M059J (cell line): Measurements from ENCODE around the gene OTOP3. TPM values are rescaled to one million over a fixed set of nuclear protein-coding genes. Genes with fewer than 3 reads are reported as not detected.
A peak's percentile ranks its signal among the peaks of the same experiment; 100 is the strongest.

Source experiments
- DNase-seq: peaks from one replicate; pipeline ENCODE4 v3.0.0-alpha.2; 2012; ENCODE audit warnings: low read depth
- total RNA-seq: library from RNA; depleted of rRNA; stranded (reverse); fragments of >200 nt; shearing (Covaris generic); gene quantifications from 2 replicates; pipeline ENCODE4 v1.2.3, GENCODE V29; 2014

OTOP3 gene
- total RNA-seq, 1 experiment from 2014 or later = not detected

DNA sequence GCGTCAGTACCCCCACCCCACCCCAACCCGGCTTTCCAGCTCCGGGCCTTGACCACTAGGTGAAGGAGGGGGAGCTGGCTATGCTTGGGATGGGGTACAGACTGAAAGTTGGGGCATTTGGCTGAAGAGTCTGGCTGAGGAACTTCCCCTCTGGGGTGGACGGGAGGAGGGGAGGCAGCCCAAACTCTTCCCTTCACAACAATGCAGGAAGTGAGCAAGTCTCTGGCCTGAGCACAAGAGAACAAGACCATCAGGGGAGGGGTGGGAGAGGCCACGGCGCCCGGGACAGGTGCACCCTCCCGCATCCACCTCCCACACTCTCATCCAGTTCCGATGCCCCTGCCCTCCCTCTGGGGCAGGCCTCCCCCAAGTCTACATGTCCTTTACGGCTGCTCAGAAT lies 18.3 kb upstream of the OTOP3 start:
- no peak for DNase-seq

DNA sequence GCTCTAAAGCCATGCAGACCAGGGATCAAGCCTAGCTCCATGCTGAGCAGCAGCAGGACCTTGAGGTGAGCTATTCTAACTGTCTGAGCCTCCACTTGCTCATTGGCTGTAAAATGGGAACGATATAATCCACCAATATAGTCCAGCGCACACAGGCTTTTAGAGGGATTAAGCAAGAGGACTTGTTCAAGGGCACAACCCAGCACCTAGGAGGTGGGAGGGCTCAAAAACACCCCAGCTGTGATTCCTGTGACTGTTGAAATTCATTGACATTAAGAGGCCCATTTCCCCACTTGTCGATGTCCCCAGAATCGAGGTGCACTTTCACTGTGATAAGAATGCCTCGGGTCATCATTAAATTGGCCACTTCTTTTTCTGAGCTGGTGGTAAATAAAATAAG lies 16.8 kb upstream of the OTOP3 start:
- DNase-seq = no peak

DNA sequence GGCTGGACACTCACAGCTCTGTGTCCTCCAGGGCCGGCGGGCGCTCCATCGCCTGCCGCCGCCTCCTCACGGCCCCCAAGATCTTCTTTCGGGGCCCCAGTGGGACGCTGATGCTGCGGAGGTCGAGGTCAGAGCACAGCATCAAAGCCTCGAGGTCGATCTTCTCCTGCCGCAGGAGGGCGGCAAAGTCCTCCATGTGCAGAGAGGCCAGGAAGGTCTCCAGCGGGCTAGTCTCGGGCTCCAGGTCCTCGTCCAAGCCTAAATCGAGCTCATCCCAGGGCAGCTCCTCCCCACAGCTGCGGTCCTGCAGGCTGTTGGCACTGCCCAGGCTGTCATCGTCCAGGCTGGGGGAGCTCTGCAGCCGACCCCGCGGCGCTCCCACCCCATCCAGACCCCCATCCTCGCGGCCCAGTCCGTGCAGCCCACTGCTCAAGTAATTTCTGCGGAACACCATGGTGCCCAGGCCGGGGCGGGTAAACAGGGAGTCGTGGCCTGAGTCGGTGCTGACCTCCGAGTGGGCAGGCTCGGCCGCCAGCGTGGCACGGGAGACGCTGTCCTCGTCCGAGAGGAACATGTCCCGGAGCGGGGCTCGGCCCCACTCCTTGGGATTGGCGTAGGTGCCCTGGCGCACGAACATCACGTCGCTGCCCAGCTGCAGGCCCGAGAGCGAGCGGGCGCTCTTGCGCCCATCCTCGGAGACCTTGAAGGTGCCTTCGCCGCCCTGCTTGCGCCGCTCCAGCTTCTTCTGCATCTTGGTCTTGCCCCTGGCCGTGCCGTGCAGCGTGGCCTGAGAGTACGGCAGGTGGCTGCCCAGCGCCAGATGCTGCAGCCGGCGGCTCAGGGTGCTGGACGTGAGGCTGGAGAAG lies 16.0 kb upstream of the OTOP3 start:
- DNase-seq = peak; percentile 27

DNA sequence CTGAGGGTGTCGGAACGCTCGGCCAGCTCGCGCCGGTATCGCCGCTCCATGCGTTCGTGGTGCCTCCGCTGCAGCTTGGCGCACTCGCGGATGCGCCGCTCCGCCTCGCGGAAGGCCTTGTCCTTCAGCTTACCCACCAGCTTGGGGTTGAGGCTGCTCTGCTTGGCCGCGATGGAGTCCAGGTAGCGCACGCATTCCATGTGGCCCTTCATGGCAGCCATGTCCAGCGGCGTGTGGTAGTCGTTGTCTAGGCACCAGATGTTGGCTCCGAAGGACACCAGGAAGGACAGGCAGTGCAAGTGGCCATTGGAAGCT lies 15.4 kb upstream of the OTOP3 start:
- no peak for DNase-seq

DNA sequence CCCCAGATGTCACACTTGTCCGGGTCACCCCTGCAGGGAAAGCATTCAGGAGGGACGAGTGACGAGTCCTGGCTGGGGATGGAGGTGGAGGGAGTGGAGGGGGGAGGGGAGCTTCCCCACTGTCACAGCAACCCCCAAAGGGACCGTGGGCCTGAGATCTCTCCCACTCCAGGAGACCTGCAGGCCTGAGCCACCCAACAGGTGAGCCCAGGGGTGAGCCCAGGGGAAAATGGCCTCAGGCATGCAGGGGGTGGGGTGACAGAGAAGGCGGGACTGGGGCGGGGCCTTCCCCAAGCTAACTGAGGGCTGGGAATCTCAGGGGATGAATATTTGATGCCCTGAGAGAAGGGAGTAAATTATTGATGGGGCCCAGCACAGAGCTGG lies 15.1 kb upstream of the OTOP3 start:
- DNase-seq = no peak

DNA sequence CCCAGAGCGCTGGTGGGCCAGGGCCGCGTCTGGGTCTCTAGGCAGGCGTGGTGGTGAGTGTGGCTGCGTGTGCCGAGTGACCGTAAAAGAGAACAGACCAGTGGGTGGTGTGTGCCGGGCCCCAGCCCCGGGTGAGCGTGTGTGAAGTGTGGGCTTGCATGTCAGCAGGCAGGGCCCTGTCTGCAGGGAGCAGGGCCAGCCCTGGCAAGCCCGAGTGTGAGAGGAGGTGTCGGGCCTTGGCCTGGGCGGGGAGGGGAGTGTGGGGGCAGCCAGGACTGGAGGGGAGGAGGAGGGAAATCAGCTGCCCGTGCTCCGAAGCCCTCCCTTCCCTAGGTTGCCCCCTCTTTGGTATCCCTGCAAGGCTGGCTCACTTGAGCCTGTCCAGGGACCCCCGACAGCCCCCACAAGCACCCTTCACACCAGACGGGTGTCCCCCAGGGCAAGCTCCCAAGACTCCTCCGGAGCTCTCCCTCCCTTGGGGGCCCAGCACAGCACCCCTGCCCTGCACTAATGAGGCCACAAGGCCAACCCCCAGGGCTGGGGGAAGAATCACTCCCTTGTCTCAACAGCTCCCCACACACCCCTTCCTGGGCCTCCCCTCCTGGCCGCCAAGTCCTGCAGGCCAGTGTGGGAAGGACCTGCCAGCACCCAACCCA lies 14.5 kb upstream of the OTOP3 start:
- no peak for DNase-seq

DNA sequence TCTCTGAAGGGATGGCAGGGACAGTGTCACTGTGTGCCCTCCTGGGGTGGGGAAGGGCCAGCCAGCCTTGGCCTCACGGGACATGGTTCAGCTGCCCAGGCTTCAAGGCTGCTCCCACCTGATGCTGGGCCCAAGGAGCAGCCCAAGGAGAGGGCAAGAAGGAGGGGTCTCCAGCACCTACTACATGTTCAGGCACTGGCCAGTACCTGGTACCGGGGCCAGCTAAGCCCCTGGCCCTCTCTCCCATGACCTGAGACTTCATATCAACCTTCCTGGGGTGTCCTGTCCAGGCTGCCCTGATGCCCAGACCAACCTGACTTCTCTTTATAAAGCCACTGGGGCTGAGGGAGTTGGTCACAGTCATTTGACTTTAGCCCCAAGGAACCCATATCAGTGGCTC lies 13.9 kb upstream of the OTOP3 start:
- DNase-seq = no peak

DNA sequence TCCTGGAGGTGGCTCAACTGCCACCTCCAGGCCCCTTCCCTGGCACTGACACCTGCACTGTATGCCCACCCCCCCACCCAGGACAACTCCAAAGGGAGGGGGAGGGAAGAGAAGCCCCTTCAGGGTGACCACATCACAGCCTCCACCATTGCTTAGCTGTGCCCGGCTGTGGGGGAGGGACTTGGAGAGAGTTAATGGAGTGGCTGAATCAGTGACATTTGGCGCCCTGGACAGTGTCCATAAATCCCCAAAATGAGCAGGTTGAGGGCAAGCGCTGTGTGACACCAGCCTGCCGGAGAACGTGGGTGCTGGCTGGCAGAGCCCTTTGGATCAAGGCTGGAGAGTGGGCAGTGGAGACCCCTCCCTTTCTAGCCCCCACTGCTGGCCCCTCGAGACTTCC lies 13.5 kb upstream of the OTOP3 start:
- DNase-seq = no peak

DNA sequence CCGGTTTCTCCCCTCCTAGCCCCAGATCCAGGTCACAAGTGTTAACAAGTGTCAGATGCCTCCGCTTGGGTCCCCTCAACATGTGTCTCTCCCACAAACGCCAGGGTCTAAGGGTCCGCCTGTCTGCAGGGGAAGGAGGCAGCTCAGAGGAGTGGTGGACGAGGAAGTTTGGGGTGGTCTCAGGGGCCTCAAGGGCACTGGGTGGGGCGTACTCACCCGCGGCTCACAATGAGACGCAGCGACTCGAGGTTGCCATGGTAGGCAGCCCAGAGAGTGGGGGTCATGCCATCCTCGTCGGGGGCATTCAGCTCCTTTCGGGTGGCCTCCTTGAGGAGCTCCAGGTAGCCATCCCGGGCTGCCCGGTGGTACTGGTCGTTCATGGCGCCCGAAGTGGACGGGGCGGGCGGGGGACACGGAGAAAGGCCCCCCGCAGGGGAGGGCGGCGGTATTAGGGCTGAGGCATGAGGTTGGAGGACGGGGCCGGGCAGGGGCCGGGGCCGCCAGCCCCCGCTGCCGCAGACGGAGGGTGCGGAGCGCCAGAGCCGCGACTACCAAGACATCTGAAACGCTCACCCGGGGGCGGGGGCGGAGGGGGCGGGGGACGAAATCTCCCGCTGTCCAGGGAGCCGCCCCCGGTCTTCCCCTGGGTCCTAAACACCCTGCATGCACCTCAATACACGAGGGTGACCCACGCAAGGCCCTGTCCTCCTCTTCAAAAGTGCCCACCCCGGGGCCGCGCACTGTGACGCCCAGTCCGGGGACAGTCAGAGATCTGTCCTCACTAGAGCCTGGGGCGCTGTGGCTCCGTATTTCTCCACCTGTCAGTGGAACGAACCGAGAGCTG lies 12.8 kb upstream of the OTOP3 start, which contains the start of gene USH1G:
USH1G (minus strand) TSS at position 562 of the 844 bp plus-strand sequence; CDS start at position 380, 182 bp downstream.
- DNase-seq = no peak

DNA sequence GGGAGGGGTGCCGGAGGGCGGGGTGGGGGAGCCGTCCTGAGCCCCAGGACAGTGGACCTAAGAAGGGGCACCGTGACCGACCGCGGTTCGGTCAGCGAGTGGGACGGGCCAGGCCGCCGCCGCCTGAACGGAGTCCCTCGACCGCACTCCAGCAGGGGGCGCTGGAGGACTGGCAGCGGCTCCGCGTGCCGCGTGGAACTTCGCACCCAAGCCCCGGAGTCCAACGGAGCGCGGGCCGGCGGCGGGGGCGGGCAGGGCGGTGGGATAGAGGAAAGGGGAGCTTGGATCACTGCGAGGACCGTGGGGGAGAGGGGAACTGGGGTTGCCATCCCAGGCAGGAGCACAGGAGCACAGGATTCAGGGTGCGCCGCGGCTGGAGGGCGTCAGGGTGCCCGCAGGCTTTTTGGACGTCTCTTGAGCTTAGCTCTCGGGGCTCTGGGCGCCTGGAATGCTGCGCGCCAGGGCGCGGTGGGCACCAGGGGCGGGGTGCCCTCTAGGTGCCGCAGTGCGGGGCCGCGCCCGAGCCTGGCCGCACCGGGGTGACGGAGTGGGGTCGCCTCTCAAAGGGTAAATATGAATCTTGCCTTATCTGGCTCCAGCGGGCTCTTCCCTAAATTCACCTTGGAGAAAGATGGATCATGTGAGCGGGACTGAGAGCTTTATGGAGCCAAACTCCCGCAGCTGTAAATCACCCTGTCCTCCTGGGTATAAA lies 12.0 kb upstream of the OTOP3 start:
- no peak for DNase-seq

DNA sequence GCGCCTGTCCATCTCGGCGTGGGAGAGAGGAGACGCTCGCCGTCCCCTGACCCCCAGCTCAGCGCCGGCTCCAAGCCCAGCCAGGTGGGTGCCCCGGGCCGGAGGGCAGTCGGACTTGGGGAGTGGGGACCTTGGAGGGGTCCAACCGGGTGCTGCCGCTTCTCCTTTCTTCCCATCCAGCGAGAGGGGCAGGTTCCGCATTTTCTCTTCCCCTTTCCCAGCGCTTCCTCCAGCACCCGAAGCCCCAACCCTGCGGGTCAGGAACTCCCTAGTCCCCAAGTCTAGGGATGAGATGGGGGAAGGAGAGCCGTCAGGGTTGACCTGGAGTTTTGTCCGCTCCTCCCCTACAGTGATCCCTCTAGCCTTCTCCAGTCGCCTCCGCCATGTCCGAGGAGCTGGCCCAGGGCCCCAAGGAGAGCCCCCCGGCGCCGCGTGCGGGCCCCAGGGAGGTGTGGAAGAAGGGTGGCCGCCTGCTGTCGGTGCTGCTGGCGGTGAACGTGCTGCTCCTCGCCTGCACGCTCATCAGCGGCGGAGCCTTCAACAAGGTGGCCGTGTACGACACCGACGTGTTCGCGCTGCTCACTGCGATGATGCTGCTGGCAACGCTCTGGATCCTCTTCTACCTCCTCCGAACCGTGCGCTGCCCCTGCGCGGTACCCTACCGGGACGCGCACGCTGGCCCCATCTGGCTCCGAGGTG lies 11.3 kb upstream of the OTOP3 start, which contains the start of gene OTOP2:
OTOP2 (plus strand) TSS at position 24 of the 699 bp plus-strand sequence; CDS start at position 384, 360 bp downstream.
- no peak for DNase-seq

DNA sequence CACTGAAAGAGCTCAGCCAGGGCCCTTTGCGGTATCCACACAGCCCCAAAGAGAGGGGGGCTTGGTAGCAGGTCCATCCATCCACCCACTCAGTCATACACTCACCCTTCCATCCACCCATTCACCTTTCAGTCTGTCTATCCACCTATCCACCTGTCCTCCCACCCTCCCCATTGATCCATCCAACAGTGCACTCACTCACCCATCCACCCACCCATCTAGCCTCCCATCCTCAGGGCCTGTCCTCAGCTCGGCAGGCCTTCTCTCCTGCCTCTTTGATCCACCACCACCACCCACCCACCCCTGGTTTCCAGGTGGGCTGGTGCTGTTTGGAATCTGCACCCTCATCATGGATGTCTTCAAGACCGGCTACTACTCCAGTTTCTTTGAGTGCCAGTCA lies 10.5 kb upstream of the OTOP3 start:
- DNase-seq = no peak

DNA sequence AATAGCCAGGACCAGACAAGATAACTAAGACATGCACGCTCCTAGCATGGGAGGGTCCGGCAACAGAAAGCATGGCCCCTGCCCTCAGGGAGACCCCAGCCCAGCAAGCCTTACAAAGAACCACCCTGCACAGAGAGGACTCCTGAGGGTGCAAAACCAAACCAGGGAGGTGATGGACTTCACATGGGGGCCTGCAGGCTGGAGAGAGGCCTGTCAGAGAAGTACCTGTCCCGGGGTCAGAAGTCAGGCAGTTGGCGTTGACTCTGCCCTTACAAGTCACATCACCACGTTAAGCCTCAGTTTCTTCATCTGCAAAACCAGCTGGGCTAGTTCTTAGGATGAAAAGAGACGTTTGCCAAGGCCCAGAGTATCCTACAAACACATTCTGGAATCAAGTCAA lies 6.9 kb upstream of the OTOP3 start:
- DNase-seq = no peak

DNA sequence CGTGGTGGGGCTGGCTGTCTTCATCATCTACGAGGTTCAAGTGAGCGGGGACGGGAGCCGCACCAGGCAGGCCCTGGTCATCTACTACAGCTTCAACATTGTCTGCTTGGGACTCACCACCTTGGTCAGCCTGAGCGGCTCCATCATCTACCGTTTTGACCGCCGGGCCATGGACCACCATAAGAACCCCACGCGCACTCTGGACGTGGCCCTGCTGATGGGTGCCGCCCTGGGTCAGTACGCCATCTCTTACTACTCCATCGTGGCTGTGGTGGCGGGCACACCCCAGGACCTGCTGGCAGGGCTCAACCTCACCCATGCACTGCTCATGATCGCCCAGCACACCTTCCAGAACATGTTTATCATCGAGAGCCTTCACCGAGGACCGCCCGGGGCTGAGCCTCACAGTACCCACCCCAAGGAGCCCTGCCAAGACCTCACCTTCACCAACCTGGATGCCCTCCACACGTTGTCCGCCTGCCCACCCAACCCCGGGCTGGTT lies 5.1 kb upstream of the OTOP3 start:
- DNase-seq = no peak

DNA sequence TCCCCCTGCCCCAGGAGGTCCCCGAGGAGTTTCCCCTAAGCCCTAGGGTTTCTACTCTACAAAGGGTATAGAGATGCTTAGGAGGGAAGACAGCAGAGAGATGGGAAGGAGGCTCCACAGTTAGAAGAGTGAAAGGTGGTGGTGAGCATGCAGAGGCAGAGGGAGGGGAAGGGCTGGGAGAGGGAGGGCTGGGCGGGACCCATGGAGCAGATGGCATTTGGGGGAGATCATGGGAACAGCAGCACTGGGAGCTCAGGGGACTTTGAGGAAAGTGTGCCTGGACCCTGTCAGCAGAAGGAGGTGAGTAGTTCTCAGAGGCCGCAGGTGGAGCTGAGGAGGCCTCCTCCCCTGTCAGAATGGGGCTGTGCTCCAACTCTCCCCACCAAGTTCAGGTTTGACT lies 650 bp upstream of the OTOP3 start:
- no peak for DNase-seq

DNA sequence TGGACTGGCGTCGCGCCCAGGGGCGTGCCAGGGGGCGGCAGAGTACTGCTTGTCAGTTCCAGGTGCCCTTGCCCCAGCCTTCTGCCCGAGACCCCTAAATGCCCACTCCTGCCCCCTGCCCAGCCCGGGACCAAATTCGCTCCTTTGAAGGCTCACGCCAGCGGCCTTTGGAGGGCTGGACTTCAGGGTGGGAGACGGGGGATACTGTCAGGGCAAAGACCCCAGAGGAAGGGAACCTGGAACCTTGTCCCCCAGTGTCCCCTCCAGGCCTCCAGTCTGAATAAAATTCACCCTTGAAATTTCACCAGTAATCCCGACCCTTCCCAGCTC lies 737 bp downstream of the OTOP3 start:
- no peak for DNase-seq

DNA sequence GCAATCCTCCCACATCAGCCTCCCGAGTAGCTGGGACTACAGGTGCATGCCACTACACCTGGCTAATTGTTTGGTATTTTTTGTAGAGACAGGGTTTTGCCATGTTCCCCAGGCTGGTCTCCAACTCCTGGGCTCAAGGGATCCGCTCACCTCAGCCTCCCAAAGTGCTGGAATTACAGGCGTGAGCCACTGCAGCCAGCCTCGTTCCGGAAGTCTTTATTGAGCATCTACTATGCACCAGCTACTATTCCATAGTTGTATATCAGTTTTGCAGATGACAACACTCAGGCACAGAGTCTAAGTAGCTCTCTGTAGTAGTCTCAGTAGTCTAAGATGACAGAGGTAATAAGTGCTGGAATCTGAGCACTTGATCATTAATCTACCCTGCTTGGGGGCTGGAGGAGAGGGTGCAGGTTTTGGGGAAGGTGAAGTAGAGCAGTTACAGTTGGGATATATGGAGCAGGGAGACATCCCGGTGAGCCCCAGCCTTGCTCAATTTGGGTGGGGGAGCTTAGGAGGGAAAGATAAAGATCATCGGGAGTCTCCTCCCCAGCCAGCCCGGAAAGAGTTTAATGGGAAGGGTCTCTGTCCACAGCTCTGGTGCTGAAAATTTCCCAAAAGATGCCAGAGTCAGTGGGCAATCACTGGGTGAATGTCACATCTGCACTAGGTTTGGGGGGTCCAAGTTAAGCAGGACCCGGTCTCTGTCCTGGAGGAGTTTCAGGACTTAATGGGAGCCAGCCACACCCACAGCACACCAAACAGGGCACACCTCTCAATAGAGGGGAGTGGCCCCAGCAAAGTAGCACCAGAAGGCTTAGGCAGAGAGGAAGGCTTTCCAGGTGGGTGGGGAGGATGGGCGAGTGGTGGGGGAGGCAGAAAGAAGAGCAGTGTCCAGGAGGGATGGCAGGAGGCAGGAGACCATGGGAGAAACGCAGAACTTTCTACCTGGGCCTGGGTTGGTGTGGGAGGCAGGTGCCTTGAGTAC lies 1.7 kb downstream of the OTOP3 start:
- DNase-seq = no peak

DNA sequence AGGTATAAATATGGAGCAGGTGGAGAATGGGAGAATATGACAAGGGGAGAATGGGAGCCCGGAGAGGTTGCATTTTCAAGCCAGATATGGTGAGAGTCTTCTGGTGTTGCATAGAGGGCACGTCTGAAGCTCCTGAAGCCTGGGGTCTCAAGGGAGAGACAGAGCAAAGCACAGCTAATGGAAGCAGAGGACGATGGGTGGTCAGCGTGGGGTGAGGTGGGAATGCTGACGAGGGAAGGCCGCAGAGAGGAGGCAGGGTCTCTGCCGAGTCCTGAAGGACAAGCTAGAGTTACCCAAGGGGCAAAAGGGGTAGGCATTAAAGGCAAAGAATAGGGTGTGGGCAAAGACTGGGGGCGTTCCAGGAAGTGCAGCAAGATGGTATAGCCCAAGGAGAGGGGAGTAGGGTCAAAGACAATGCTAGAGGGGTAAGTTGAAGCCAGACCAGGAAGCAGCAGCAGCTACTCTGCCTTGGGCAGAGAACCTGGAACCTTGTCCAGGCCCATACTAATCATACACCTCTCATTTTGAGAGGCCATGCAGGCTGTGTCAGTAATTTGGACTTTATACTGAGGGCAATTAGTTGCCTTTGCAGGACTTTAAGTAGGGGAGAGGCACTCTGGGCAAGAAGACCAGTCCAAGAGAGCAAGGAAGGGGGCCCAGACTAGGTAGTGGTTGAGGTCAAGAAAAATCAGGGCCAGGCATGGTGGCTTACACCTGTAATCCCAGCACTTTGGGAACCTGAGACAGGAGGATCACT lies 2.7 kb downstream of the OTOP3 start:
- DNase-seq = no peak

DNA sequence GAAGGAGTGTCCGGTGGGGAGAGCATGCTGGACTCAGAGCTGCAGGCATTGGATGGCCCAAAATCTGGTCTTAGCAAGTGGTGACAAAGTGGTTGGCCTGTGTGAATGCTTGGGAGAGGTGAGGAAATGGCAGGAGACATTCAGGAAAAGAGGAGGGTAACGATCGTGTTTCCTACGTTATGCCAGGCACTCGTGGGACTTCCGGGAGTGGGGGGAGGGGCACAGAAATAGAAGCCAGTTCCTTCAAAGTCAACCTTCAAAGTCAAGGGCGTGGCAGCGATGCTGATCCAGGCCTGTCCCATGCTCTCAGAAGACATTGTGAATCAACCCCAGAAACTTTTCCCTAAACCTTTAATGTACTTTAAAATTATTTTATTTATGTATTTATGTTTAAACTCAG lies 3.8 kb downstream of the OTOP3 start:
- DNase-seq = no peak
